Measurements from ENCODE around the gene OMP.

The OMP gene

GRCh38 chr11:77101043-77101537 is 1.6 kb upstream of the OMP start:
- no peak for DNase-seq (ENCODE audit: low read depth in 4 of 4, low spot score in 1 of 4)

GRCh38 chr11:77103319-77103718 is 679 bp downstream of the OMP start:
- no peak for DNase-seq (ENCODE audit: low read depth in 4 of 4, low spot score in 1 of 4)

- no peak for DNase-seq (ENCODE audit: low read depth in 4 of 4, low spot score in 1 of 4)
Measured at GRCh38 chr11:77104727-77105126, 2.1 kb downstream of the OMP start.

GRCh38 chr11:77106321-77106720 is 3.7 kb downstream of the OMP start:
- no peak for DNase-seq (ENCODE audit: low read depth in 4 of 4, low spot score in 1 of 4)

GRCh38 chr11:77106759-77107158 is 4.1 kb downstream of the OMP start:
- no peak for DNase-seq (ENCODE audit: low read depth in 4 of 4, low spot score in 1 of 4)

GRCh38 chr11:77107950-77108349 is 5.3 kb downstream of the OMP start:
- no peak for DNase-seq (ENCODE audit: low read depth in 4 of 4, low spot score in 1 of 4)

- no peak for DNase-seq (ENCODE audit: low read depth in 4 of 4, low spot score in 1 of 4)
Measured at GRCh38 chr11:77108436-77108835, 5.8 kb downstream of the OMP start.

- no peak for DNase-seq (ENCODE audit: low read depth in 4 of 4, low spot score in 1 of 4)
Measured at GRCh38 chr11:77109236-77110019, 6.8 kb downstream of the OMP start.

- DNase-seq (ENCODE audit: low read depth in 4 of 4, low spot score in 1 of 4), result no peak
Measured at GRCh38 chr11:77110836-77111235, 8.2 kb downstream of the OMP start.

- no peak for DNase-seq (ENCODE audit: low read depth in 4 of 4, low spot score in 1 of 4)
Measured at GRCh38 chr11:77111277-77111676, 8.6 kb downstream of the OMP start.

GRCh38 chr11:77111946-77112345 is 9.3 kb downstream of the OMP start:
- DNase-seq (ENCODE audit: low read depth in 4 of 4, low spot score in 1 of 4), result no peak

- DNase-seq (ENCODE audit: low read depth in 4 of 4, low spot score in 1 of 4), result no peak
Measured at GRCh38 chr11:77112641-77113381, 10.2 kb downstream of the OMP start.

GRCh38 chr11:77113382-77114088 is 10.9 kb downstream of the OMP start:
- no peak for DNase-seq (ENCODE audit: low read depth in 4 of 4, low spot score in 1 of 4)

- no peak for DNase-seq (ENCODE audit: low read depth in 4 of 4, low spot score in 1 of 4)
Measured at GRCh38 chr11:77114089-77114463, 11.4 kb downstream of the OMP start.

- DNase-seq (ENCODE audit: low read depth in 4 of 4, low spot score in 1 of 4), result no peak
Measured at GRCh38 chr11:77115181-77115611, 12.6 kb downstream of the OMP start.

- DNase-seq (ENCODE audit: low read depth in 4 of 4, low spot score in 1 of 4), result no peak
Measured at GRCh38 chr11:77115956-77116355, 13.3 kb downstream of the OMP start.

- no peak for DNase-seq (ENCODE audit: low read depth in 4 of 4, low spot score in 1 of 4)
Measured at GRCh38 chr11:77117492-77117891, 14.9 kb downstream of the OMP start.

GRCh38 chr11:77118086-77118485 is 15.4 kb downstream of the OMP start:
- no peak for DNase-seq (ENCODE audit: low read depth in 4 of 4, low spot score in 1 of 4)

GRCh38 chr11:77118971-77119370 is 16.3 kb downstream of the OMP start:
- DNase-seq (ENCODE audit: low read depth in 4 of 4, low spot score in 1 of 4), result no peak

GRCh38 chr11:77119531-77119936 is 16.9 kb downstream of the OMP start:
- DNase-seq (ENCODE audit: low read depth in 4 of 4, low spot score in 1 of 4), result no peak

- DNase-seq (ENCODE audit: low read depth in 4 of 4, low spot score in 1 of 4), result no peak
Measured at GRCh38 chr11:77120571-77120970, 17.9 kb downstream of the OMP start.

Measured in stimulated activated CD4-positive, alpha-beta T cell treated with anti-CD3 and anti-CD28 coated beads, Interleukin-1b, Interleukin-23, amount 100 ng/mL, for 24 hours (primary cell).